ENCODE data around the gene AQP6.

Gene AQP6

GRCh38 chr12:49972641-49973360, at the start of gene AQP6:
Gene AQP6 (plus strand): TSS chr12:49972947. CDS start chr12:49973174, 227 bp downstream.
- DNase-seq: no peak

GRCh38 chr12:49923035-49923644, 49.6 kb upstream of the AQP6 start:
- DNase-seq: no peak

GRCh38 chr12:49923880-49924556, 48.7 kb upstream of the AQP6 start:
- no peak for DNase-seq

- DNase-seq: no peak
Observed at GRCh38 chr12:49924628-49925246, 48.0 kb upstream of the AQP6 start.

GRCh38 chr12:49925433-49926204, 47.1 kb upstream of the AQP6 start:
- DNase-seq: no peak

GRCh38 chr12:49928471-49928870, 44.3 kb upstream of the AQP6 start:
- no peak for DNase-seq

- DNase-seq: no peak
Observed at GRCh38 chr12:49929581-49929980, 43.2 kb upstream of the AQP6 start.

GRCh38 chr12:49930515-49931288, 42.0 kb upstream of the AQP6 start:
- DNase-seq: no peak

- no peak for DNase-seq
Observed at GRCh38 chr12:49932023-49932422, 40.7 kb upstream of the AQP6 start.

- no peak for DNase-seq
Observed at GRCh38 chr12:49932533-49933130, 40.1 kb upstream of the AQP6 start.

- DNase-seq: no peak
Observed at GRCh38 chr12:49933796-49934195, 39.0 kb upstream of the AQP6 start.

GRCh38 chr12:49934505-49934904, 38.2 kb upstream of the AQP6 start:
- no peak for DNase-seq

GRCh38 chr12:49936925-49937324, 35.8 kb upstream of the AQP6 start:
- no peak for DNase-seq

- DNase-seq: no peak
Observed at GRCh38 chr12:49937639-49938300, 35.0 kb upstream of the AQP6 start.

GRCh38 chr12:49939307-49939706, 33.4 kb upstream of the AQP6 start:
- DNase-seq: no peak

- DNase-seq: no peak
Observed at GRCh38 chr12:49939707-49940106, 33.0 kb upstream of the AQP6 start.

- DNase-seq: no peak
Observed at GRCh38 chr12:49941556-49942511, 30.9 kb upstream of the AQP6 start.

GRCh38 chr12:49942512-49942893, 30.2 kb upstream of the AQP6 start:
- DNase-seq: no peak

GRCh38 chr12:49942921-49943624, 29.7 kb upstream of the AQP6 start:
- DNase-seq: no peak

Data from NCI-H82 (cell line).